HCT116 (cell line): ENCODE measurements around the gene HDHD3. TPM values are rescaled to one million over a fixed set of nuclear protein-coding genes. Genes with fewer than 3 reads are reported as not detected.

ENCODE experiments used
- ATAC-seq: fragments of 200-7000 bp; cut with Tn5 transposase; 2 replicates; pipeline ENCODE4 v1.9.1; 2020; ENCODE audit warnings: mild to moderate bottlenecking, moderate library complexity
- BruUV-seq: library from RNA; stranded (reverse); fragments of 400-500 nt; replicated peaks from 2 replicates; lab custom pipeline; 2021; lab: Mats Ljungman, UMichigan
- CTCF ChIA-PET: fragments of 300-600 bp; sonication (Branson Sonifier 250); formaldehyde crosslinking; loops from one replicate; lab custom pipeline; 2021; ENCODE audit warnings: antibody characterized with exemption; lab: Charles Lee
- POLR2A ChIA-PET: fragments of 300-600, 350-600 bp; sonication (Branson Sonifier 250); formaldehyde crosslinking; loops from one replicate; lab custom pipeline; 2021; ENCODE audit warnings: antibody characterized with exemption; lab: Charles Lee
- RAD21 ChIA-PET, 2 experiments: fragments of 300-600 bp; sonication (Branson Sonifier 250); formaldehyde crosslinking; loops; one replicate each; lab custom pipeline; 2023; ENCODE audit warnings: low total read pairs in 2 of 2; ENCODE audit not compliant: uncharacterized antibody in 2 of 2, unreplicated experiment in 2 of 2, low non-redundant PET in 1 of 2; lab: Charles Lee
- DNase-seq: peaks from one replicate; pipeline ENCODE4 v3.0.0-alpha.2; 2010; ENCODE audit warnings: low read depth, low spot score
- H2AFZ ChIP-seq: fragments of 200-600 bp; shearing (Covaris generic), sonication (generic); 2 replicates; pipeline ENCODE4 v1.6.1; 2017; ENCODE audit warnings: low read depth, mixed run types, mixed read lengths, antibody characterized with exemption, low read length; ENCODE audit not compliant: poor library complexity, severe bottlenecking
- H3K27ac ChIP-seq: 2 replicates; pipeline ENCODE4 v1.5.1; 2012; ENCODE audit warnings: low read depth, low read length
- H3K27me3 ChIP-seq: fragments of 200-600 bp; sonication (generic); 2 replicates; pipeline ENCODE4 v1.6.1; 2016; ENCODE audit warnings: mixed run types, low read length, mixed read lengths; ENCODE audit not compliant: insufficient read depth
- H3K36me3 ChIP-seq, 2 experiments: fragments of 200-500 bp in 1 of 2; fragments of 200-600 bp in 1 of 2; sonication (Bioruptor generic) in 1 of 2; sonication (generic) in 1 of 2; 2 replicates each; pipeline versions ENCODE4 v1.5.1 to v1.6.1; 2014 to 2016; ENCODE audit warnings: low read length in 2 of 2, inconsistent platforms in 1 of 2, mixed read lengths in 1 of 2, mixed run types in 1 of 2; ENCODE audit not compliant: insufficient read depth in 2 of 2, control insufficient read depth in 1 of 2
- H3K4me1 ChIP-seq, 2 experiments: fragments of 200-600 bp in 1 of 2; sonication (generic) in 1 of 2; 2 replicates each; pipeline versions ENCODE4 v1.5.1 to v1.6.1; 2012 to 2017; ENCODE audit warnings: low read length in 2 of 2, inconsistent platforms in 1 of 2, mild to moderate bottlenecking in 1 of 2, mixed read lengths in 1 of 2, mixed run types in 1 of 2, moderate library complexity in 1 of 2; ENCODE audit not compliant: insufficient read depth in 2 of 2, control insufficient read depth in 1 of 2
- H3K4me2 ChIP-seq: fragments of 200-600 bp; sonication (generic); 2 replicates; pipeline ENCODE4 v1.6.1; 2017; ENCODE audit warnings: mixed run types, low read length, mixed read lengths
- H3K4me3 ChIP-seq, 2 experiments: fragments of 200-600 bp in 1 of 2; sonication (generic) in 1 of 2; replicated peaks in 1 of 2; 2 replicates each; pipeline ENCODE4 v1.5.1; 2011 to 2016; ENCODE audit warnings: low read length in 2 of 2, control low read depth in 1 of 2, low read depth in 1 of 2, mild to moderate bottlenecking in 1 of 2, mixed read lengths in 1 of 2, mixed run types in 1 of 2
- H3K79me2 ChIP-seq: fragments of 200-600 bp; sonication (generic); 2 replicates; pipeline ENCODE4 v1.6.1; 2017; ENCODE audit warnings: mild to moderate bottlenecking, mixed run types, low read length, moderate library complexity, mixed read lengths; ENCODE audit not compliant: insufficient read depth
- H3K9ac ChIP-seq: fragments of 200-600 bp; sonication (generic); 2 replicates; pipeline ENCODE4 v1.6.1; 2016; ENCODE audit warnings: low read length, mixed read lengths
- H3K9me2 ChIP-seq: fragments of 200-600 bp; sonication (generic), shearing (Covaris generic); 2 replicates; pipeline ENCODE4 v1.6.1; 2017; ENCODE audit warnings: mixed run types, mild to moderate bottlenecking, moderate library complexity; ENCODE audit not compliant: insufficient read depth
- H3K9me3 ChIP-seq, 2 experiments: fragments of 200-500 bp in 1 of 2; fragments of 200-600 bp in 1 of 2; sonication (Bioruptor generic) in 1 of 2; sonication (generic) in 1 of 2; 2 replicates each; pipeline ENCODE4 v1.6.1; 2014 to 2017; ENCODE audit warnings: low read length in 2 of 2, mixed read lengths in 2 of 2, inconsistent platforms in 1 of 2, low read depth in 1 of 2, mild to moderate bottlenecking in 1 of 2, mixed run types in 1 of 2, moderate library complexity in 1 of 2; ENCODE audit not compliant: control insufficient read depth in 1 of 2, insufficient read depth in 1 of 2
- H4K20me1 ChIP-seq: fragments of 200-600 bp; sonication (generic), shearing (Covaris generic); 2 replicates; pipeline ENCODE4 v1.6.1; 2017; ENCODE audit warnings: mixed run types, mild to moderate bottlenecking, moderate library complexity; ENCODE audit not compliant: insufficient read depth
- ATF3 ChIP-seq: IDR thresholded peaks from 2 replicates; pipeline ENCODE4 v1.6.1; 2012
- CEBPB ChIP-seq: IDR thresholded peaks from 2 replicates; pipeline ENCODE4 v1.6.1; 2012; ENCODE audit warnings: low read depth
- POLR2AphosphoS5 ChIP-seq: IDR thresholded peaks from 2 replicates; pipeline ENCODE4 v1.6.1; 2011; ENCODE audit warnings: mild to moderate bottlenecking, low read depth, low read length, moderate library complexity
- SP1 ChIP-seq: IDR thresholded peaks from 2 replicates; pipeline ENCODE4 v1.6.1; 2012; ENCODE audit warnings: low read depth
- SRF ChIP-seq: IDR thresholded peaks from 2 replicates; pipeline ENCODE4 v1.6.1; 2012; ENCODE audit warnings: low read depth
- YY1 ChIP-seq: IDR thresholded peaks from 2 replicates; pipeline ENCODE4 v1.6.1; 2011; ENCODE audit warnings: low read length, low read depth, moderate library complexity, mild to moderate bottlenecking; ENCODE audit not compliant: insufficient replicate concordance; ENCODE audit errors: extremely low read depth
- ZBTB33 ChIP-seq: IDR thresholded peaks from 2 replicates; pipeline ENCODE4 v1.6.1; 2011; ENCODE audit warnings: mild to moderate bottlenecking, low read length, moderate library complexity; ENCODE audit not compliant: insufficient replicate concordance; ENCODE audit errors: extremely low read depth
- intact Hi-C: fragments of 100-400 bp; cut with micrococcal nuclease; formaldehyde crosslinking; loops from 2 replicates; pipeline ENCODE4 v1.10.0; 2022
- total RNA-seq: library from RNA; stranded (reverse); gene quantifications from one replicate; pipeline ENCODE4 v1.2.1, GENCODE V29; 2021; ENCODE audit not compliant: unreplicated experiment

Gene HDHD3
- total RNA-seq, 1 experiment from 2014 or later = 21.8 TPM

GRCh38 chr9:113369855-113370140 is 7.0 kb downstream of the HDHD3 start:
- no peaks in the 10 kb centered on the region for H4K20me1 ChIP-seq
- H3K4me2 ChIP-seq = no peak overlapping the region
- H3K27me3 ChIP-seq = no peaks in the 10 kb centered on the region
- RAD21 ChIA-PET = no interaction called here
- H3K4me1 ChIP-seq = no peaks in the 10 kb centered on the region
- no peak overlapping the region for H3K4me3 ChIP-seq
- BruUV-seq = no TSS peak
- CTCF ChIA-PET = no interaction called here
- intact Hi-C loops = no loop called here
- no peak overlapping the region for H3K27ac ChIP-seq
- no peak overlapping the region for H2AFZ ChIP-seq
- no peaks in the 10 kb centered on the region for H3K9me3 ChIP-seq
- POLR2A ChIA-PET = no interaction called here
- H3K9ac ChIP-seq = no peak overlapping the region
- H3K36me3 ChIP-seq = peaks cover 6 to 7% of the 10 kb centered on the region in 2 experiments; a peak in 2 of 4 replicates
- H3K79me2 ChIP-seq = no peaks in the 10 kb centered on the region
- ATAC-seq (no peak), DNase-seq (no peak)
- no peaks in the 10 kb centered on the region for H3K9me2 ChIP-seq
- TF ChIP-seq SP1 = no peak
- TF ChIP-seq CEBPB = no peak

DNA sequence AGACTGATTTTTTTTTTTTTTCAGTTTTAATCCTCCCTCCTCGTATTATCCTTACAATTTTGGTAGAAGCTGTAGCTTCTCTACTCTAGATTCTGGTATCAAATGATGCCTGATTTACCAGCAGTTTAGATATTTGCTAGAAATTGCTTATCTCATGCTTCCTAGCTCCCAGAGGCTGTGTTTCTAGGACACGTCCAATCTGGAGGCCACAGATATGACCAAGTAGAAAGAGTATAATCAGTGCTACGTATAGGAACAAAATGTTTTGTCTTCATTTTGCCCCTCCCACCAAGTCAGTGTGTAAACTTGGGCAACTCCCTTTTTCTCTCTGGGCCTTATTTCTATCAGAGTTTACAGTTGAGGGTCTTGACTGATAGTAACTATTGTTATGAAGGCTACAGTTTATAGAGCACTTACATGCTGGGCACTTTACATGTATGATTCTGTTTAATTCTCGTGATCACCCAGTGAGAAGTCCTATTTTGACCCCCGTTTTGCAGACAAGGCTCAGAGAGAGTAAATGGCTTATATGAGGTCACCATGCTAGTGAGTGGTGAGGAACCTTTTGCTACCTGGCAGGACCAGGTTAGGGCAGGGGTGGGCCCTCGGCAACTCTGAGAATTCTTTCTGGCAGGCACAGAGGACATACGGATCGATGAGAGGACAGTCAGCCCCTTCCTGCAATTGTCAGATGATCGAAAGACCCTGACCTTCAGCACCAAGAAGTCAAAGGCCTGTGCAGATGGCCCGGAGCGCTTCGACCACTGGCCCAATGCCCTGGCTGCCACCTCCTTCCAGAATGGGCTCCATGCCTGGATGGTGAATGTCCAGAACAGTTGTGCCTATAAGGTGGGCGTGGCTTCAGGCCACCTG is 7.6 kb downstream of the HDHD3 start:
- Histone ChIP-seq H3K27me3 (no peaks in the 10 kb centered on the region), H3K4me3 (no peak overlapping the region), H3K9ac (no peak overlapping the region), H3K9me3 (no peaks in the 10 kb centered on the region), H3K4me2 (no peak overlapping the region), H3K36me3 (peaks cover 2 to 7% of the 10 kb centered on the region in 2 experiments; a peak in 2 of 4 replicates), H3K79me2 (no peaks in the 10 kb centered on the region), H2AFZ (no peak overlapping the region)
- DNase-seq = no peak
- POLR2A ChIA-PET = no interaction called here
- no TSS peak for BruUV-seq
- TF ChIP-seq ATF3 = no peak
- TF ChIP-seq YY1 = no peak
- no peak for TF ChIP-seq SRF
- no peak for TF ChIP-seq POLR2AphosphoS5
- TF ChIP-seq ZBTB33 = no peak
- TF ChIP-seq, all 23 proteins: peak for 0
- ChIA-PET CTCF (no interaction called here), RAD21 (no interaction called here)
- peaks cover 1 to 2% of the 10 kb centered on the region in 2 experiments for H3K4me1 ChIP-seq
- no peak for ATAC-seq
- H3K9me2 ChIP-seq = no peaks in the 10 kb centered on the region
- H4K20me1 ChIP-seq = no peaks in the 10 kb centered on the region
- intact Hi-C loops = no loop called here
- H3K27ac ChIP-seq = no peak overlapping the region
